ENCODE measurements around the gene DLK1.

Gene DLK1

DNA sequence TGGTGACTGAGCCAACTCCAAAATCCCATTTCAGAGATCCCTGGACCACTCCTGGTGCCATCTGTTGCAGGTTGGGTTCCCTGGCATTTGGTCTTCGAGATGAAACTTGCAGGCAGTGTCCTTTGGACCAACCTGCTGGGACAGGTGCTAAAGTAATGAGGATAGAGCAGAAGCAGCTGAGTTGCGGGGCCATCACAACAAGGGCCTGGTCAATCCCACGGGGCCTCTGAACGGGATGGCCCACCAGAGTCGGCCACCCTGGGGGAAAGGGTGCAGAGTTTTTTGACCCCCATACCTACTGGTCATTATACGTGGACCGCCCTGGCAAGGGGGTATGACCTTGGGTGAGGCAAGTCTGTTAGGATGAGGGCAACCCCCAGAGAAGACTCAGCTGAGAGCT lies 39.3 kb downstream of the DLK1 start:
- DNase-seq = no peak

GRCh38 chr14:100767003-100767787 lies 40.5 kb downstream of the DLK1 start:
- DNase-seq = no peak

DNA sequence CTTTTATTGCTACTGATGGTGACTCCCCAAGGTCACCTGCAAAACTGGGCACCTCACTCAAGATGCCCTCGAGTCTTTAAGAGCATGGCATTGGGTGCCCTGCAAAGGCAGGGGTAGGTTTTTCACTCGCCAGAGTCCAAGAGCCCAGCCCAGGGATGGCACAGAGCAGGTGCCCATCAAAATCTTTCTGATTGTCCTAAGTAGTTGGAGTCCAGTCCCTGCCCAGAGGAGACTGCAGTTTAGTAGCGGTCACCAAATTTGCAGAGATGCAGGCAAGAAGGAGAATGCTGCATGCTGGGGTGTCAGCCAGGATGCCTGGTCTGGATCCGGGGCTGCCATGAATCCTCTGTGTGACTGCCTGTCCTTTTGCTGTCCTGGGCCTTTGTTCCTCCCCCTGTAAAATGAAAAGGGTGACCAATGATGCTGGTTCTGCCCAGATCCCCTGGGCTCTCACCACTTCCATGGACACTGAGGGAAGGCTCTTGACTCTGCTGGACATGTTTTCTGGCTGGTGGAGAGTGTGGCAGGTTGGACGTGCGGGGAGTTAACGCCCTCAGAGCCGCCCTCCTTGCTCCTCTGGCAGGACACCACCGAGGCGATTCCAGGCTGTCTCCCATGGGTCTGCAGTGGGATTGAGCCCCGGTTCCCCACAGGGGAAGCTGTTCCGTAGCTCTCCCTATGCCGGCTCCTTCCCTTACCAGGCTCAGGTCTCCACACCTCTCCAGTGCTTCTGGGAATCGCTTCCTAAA lies 41.3 kb downstream of the DLK1 start:
- DNase-seq = no peak

- no peak for DNase-seq
Observed at GRCh38 chr14:100769035-100769939, 42.6 kb downstream of the DLK1 start.

DNA sequence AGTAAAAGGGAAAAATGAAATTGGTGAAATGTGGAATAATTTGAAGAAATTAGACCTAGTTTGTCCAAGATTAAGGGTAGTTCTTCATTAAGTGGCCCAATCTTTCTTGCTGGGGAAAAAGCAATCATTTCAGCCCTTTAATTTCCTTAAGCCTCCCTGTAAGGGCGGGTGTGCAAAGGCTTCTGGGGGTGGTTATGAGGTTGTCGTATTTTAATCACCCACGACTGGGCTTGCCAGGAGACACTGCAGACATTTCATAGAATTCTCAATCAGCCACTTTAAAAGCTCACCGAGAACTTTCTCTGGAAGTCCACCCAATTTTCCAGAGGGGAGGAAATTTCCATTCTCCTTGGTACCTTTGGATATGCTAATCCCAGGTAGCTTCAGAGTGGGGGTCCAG lies 43.4 kb downstream of the DLK1 start:
- DNase-seq = no peak

GRCh38 chr14:100770605-100771120 lies 44.0 kb downstream of the DLK1 start:
- DNase-seq = no peak

DNA sequence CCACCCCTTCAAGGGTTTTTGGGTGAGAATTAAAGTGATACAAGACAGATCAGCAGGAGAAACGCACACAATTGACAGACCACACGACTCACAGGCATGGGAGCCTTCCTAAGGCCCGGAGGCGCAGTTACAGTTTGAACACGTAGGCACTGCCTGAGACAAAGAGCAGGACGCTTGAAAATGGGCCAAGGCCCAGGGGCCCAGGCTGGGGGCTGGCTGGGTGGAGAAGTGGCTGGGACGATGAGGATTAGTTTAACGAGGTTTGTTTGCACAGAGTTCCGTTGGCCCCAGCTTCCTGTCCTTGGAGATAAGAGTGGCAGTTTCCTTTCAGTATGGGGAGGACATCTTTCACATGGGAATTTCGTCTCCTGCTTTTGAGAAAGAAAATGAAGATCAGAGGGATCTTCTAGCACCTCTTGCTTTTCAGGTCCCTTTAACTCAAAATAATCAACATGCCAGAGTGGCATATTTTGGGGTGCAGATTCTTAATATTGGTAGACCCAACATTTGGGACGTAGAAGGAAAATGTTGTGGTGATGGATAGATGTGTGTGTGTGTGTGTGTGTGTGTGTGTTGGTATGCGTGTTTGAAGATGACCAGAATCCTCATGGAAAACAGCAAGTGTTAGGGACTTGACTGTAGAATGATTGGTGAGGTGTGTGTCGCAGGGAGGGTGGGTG lies 44.6 kb downstream of the DLK1 start:
- no peak for DNase-seq

- DNase-seq = no peak
Observed at GRCh38 chr14:100772607-100773165, 46.0 kb downstream of the DLK1 start.

DNA sequence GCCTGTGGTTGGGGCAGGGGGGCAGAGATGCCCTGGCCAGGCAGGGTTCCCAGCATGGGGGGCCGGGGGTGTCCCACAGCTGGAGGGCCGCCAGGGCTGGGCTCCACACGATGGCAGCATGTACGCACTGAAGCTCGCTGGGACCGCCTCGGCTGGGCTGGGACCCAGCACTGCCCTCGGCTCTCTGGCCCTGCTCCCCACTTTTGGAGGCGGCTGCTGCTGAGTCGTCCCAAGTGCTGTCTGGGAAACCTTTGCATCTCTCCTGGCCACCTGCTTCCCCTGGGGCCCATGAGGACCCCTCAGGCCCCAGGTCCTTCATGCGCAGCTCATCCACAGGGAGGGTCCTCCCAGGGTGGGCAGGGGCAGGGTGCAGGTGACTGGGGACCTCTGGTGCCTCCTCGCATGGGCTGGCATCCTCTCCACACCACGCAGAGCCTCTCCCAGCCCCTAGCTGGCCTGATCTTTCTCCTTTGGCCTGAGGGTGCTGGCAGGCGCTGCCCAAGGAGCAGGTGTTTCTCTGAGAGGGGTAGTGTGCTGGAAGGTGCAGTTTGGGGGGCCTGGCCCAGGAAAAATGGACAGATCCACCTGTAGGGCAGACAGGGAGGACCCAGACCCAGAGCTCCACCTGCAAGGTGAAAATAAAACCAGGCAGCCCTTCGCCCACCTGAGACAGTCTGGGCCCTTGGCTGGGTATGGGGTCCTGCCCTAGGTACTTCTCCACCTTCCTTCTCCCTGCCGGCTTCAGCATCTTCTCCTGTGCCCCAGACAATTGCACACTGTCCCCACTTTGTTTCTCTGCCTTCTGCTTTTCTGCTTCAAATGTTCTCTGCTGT lies 46.9 kb downstream of the DLK1 start:
- no peak for DNase-seq

- DNase-seq = no peak
Observed at GRCh38 chr14:100774164-100774537, 47.5 kb downstream of the DLK1 start.

DNA sequence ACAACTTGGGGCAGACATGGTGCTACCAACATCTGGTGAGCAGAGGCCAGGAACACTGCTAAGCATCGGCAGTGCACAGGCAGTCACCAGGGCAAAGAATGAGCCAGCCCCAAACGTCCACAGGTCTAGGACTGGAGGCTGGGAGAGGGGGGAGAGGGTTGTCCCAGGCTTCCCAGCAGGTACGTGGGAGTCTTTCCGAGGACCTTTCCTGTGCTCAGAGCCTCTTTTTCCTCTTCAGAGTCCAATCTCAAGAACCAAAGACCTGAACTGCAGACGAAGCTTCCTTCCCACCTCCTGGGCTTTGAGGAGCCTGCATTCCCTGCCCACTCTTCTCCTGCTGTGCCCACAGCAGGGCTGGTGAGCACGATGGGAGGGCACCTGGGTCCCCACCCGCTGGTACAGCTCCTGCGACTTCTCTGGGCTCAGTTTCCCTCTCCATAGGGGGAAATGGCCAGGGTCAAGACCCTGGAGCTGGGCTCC lies 48.7 kb downstream of the DLK1 start:
- no peak for DNase-seq

DNA sequence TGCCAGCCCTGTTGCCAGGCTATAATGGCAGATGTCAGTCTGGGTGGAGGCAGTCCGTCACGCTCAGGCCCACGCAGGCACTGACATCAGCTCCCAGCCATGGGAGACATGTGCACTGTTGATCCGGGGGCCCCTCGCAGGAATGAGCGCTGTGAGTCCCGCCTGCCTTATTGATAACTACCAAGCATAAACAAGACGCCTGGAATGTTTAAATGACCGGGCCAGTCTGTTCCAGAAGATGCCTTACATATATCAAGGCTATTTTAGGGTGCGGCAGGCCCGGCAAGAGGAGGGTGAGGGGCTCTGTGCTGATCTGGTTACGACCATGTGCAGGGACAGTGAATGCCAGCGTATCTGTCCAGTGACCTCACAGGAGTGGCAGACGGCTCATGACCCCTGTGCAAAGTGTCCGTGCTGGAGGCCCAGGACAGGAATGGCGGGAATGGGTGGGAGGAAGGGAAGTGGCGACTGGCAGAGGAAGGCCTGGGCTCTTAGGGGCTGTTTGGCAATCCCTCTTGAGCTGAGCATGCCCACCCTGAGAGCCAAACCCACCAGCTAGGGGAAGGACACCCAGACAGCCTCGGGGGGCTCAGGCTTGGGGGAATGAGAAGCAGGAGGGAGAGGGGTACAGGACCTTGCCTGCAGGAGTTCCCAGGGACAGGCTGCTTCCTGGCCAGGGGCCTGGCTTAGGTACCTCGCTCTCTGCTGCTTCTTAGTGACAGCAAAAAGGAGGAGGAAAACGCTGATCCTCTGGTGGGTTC lies 49.3 kb downstream of the DLK1 start:
- no peak for DNase-seq

- DNase-seq = no peak
Observed at GRCh38 chr14:100776681-100777365, 50.1 kb downstream of the DLK1 start.

DNA sequence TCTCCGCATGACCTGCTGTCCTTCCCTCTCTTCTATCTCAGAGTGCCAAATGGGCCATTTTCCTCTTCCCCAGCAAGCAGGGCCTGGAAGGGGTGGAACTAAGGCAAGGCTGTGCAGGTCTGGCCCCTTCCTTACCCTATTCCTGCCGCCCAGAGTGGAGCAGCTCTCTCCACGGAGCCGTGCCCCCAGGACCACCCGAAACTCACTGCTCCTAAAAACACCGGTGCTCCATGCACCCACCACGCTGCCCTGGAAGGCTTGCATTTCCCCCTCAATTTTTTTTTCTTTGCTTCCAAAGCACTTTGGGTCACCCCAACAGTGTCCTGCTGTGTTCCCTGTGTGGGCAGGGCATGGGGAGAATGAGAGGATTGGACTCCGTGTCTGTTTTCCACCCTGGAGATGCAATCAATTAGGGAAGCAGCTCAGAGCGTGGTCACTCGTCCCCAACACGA lies 50.7 kb downstream of the DLK1 start:
- DNase-seq = no peak

GRCh38 chr14:100777818-100778525 lies 51.3 kb downstream of the DLK1 start:
- no peak for DNase-seq

DNA sequence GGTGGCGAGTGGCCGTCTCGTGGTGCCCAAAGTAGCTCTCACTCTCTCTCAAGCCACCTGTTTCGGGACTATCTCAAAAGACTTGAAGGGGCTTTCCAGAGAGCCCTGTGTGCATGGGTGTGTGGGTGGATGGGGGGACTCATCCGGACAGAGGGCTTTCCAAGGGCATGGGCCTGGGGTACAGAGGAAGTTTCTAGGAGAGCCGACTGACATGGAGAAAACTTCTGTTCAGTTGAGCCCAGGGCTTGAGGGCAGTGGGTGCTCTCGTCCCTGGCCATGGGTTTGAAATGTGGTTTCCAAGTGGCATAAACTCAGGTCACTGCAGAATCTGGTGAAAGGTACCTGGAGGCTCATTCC lies 51.8 kb downstream of the DLK1 start:
- no peak for DNase-seq

DNA sequence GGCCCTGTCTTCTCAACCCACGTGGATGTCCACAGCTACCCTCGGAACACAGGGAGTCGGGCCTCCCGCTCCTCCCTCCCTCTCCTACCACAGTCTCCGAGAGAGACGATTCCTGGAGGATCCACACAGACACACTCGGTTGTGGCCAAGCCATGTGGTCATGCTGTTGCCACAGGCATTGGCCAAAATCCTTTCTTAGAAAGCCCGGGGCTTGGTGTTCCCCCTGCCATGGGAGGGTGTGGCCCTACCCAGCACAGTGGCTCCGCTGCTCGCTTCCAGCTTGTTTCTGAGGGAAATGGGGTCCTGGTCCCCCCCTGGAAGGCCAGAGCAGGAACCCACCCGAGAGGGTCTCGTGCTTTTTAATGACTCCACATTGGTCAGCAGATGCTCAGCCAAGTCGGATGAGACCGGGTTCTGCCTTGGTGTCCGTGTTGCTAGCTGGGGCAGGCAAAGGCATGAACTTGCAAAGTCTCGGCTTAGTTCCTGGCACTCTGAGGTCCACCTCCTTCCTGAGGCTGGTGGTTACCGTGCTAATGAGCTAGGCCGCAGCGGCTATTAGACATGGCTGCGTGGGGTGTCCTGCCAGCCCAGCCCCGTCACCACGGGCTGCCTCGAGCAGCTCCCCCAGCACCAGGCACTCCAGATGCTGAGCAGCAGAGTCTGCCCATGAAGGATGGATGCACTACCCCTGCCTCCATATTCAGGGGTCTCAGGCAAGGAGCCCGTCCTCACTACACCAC lies 52.4 kb downstream of the DLK1 start:
- DNase-seq = no peak

DNA sequence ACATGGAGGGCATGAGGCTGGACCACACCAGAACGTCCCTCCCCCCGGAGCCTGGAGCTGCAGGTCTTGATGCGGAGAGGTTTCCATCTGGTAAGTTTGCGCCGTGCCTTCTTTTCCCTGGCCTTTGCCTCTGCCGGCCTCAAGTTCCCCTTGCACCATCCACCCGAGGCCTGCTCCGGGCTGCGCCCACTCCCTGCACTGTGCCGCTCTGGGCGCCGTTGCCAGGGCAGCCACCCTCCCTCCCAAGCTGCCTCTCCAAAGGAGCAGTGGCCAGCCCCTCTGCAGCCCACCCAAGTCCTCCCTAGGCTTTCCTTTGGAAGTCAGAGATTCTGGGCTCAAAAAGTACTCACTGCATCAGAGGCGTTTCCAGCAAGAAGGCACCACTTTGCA lies 53.0 kb downstream of the DLK1 start:
- DNase-seq = no peak
